A549 (cell line): ENCODE data around the gene OR4K1.

ENCODE experiments used
- CTCF ChIP-seq: fragments of >200 bp; sonication (Bioruptor Twin); formaldehyde crosslinking; IDR thresholded peaks from 3 replicates; pipeline ENCODE4 v1.5.1; 2016
- TF ChIP-seq, protein P1 (sequence below): fragments of 250-450 bp; sonication (Bioruptor Pico); IDR thresholded peaks from 2 replicates; pipeline ENCODE4 v1.5.0; 2021; ENCODE audit warnings: mild to moderate bottlenecking, moderate library complexity, borderline replicate concordance

DNA sequence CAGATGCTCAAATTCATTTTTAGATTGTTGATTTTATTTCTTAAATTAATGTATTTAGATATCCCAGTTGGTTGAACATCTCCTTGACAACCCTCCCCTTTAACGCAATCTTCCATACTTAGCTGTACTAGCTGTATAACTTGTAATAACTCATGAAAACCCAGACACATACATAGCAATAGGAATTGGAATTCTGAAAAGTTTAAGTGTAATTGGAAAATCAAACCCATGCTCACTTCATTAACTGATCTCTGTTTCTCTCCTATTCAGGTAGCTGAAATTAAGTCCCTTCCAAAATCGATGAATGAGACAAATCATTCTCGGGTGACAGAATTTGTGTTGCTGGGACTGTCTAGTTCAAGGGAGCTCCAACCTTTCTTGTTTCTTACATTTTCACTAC lies 44.6 kb downstream of the OR4K1 start, which contains the start of gene OR4K15:
- no peak for TF ChIP-seq CTCF
- TF ChIP-seq, protein P1, sequence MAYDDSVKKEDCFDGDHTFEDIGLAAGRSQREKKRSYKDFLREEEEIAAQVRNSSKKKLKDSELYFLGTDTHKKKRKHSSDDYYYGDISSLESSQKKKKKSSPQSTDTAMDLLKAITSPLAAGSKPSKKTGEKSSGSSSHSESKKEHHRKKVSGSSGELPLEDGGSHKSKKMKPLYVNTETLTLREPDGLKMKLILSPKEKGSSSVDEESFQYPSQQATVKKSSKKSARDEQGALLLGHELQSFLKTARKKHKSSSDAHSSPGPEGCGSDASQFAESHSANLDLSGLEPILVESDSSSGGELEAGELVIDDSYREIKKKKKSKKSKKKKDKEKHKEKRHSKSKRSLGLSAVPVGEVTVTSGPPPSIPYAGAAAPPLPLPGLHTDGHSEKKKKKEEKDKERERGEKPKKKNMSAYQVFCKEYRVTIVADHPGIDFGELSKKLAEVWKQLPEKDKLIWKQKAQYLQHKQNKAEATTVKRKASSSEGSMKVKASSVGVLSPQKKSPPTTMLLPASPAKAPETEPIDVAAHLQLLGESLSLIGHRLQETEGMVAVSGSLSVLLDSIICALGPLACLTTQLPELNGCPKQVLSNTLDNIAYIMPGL (CRISPR knock-in tag) = no peak
